Activated naive CD4-positive, alpha-beta T cell (primary cell): ENCODE results near the gene AHCY.
"Not testable (repeated sequence)": the region's sequence is repeated elsewhere in the genome, so short reads cannot be mapped to it uniquely, and the experiment has no call there.

Experiments used
- DNase-seq, 4 experiments: peaks; one replicate each; lab custom pipeline; 2025; lab: John Stamatoyannopoulos, UW

The AHCY gene

DNA sequence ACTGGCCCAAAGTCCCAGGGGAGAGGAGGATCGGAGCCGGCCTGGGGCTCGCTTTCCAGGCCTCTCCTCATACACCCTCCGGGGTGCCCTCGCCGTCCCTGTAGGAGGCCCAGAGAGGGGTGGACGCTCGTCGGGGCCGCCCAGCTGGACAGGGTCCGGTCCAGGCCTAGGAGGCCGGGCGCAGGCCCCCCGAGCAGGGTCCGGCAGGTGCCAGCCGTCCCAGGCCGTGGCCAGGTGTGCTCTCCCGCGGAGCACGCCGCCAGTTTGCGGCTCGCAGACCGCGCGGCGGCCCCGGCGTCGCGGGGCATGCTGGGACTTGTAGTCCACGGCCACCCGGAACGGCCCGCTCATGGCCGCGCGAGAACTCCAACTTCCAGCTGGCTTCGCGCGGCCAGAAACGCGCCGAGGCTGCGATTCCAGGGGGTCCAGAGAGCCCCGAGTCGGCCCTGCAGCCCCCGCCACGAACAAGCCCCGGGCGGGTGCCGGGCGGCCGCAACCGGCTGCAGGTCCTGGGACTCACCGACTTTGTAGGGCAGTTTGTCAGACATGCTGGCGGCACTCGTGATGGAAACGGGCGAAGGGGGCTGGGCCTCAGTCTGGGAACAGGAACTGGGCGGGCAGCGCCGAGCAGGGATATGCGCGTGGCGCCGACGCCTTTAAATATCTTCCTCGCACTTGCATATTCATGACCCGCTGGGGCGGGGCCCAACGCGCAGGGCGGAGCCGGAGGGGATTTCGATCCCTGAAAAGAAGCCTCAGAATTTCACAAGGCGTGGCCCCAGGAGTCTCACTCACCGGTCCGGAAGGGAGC is at the start of gene AHCY:
Gene AHCY (minus strand): TSS at position 633 of the 811 bp plus-strand sequence. CDS start 85 bp downstream, at position 548.
- peak; percentile 76 to 87 (median 80) for DNase-seq

DNA sequence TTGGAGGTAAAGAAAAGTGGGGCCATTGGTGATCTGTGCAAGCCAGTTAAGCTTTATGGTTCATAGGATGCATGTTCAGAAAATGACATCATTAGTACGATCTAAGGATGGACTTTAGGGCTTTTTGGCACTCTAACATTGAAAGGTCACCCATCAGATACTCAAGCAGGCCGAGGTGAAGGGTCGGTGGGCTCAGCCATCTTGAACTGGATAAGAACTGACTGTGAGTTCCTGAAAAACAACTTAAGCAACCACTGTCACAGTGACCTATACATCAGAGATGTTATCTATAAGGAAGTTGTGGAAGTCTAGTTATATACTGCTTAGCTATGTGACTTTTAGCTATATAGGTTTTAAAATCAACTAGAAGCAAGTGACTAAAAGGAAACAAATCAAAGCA is 46.9 kb upstream of the AHCY start:
- DNase-seq = no peak

DNA sequence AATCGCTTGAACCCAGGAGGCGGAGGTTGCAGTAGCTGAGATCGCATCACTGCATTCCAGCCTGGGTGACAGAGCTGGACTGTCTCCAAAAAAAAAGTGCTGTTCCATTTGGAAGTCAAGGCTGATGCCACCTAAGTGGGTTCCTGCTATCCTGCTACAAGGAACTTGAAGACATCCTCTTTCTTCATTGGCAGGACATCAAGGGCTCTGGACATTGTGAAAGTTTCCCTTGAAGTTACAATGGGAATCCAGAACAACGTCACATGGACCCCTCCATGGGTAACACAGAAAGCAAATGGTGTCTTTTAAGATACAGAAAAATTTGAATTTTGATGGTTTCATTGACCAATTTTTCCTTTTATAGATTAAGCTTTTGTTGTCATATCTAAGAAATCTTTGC is 44.4 kb upstream of the AHCY start:
- DNase-seq = no peak

DNA sequence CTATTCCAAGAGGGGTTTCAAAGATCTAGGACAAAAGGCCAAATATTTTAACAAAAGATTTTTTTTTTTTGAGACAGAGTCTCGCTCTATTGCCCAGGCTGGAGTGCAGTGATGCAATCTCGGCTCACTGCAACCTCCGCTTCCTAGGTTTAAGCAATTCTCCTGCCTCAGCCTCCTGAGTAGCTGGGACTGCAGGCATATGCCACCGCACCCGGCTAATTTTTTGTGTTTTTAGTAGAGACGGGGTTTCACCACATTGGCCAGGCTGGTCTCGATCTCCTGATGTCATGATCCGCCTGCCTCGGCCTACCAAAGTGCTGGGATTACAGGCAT is 43.3 kb upstream of the AHCY start:
- DNase-seq = not testable (repeated sequence)

DNA sequence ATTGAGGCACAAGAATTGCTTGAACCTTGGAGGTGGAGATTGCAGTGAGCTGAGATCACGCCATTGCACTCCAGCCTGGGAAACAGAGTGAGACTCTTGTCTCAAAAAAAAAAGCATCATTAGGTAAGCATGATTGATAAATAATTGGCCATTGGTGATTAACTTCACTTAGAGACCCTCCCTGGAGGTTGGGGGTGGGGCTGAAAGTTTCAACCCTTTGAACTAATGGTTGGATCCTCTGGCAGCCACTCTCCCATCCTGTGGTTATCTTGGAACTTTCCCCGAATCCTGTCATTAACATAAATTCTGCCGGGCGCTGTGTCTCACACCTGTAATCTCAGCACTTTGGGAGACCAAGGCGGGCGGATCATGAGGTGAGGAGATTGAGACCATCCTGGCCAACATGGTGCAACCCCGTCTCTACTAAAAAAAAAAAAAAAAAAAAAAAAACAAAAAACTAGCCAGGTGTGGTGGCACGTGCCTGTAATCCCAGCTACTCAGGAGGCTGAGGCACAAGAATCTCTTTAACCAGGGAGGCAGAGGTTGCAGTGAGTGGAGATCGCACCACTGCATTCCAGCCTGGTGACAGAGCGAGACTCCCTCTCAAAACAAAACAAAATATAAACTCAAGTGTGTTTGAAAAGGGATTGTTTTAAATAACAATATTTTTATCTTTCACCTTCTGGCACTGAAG is 42.8 kb upstream of the AHCY start:
- DNase-seq = not testable (repeated sequence)

DNA sequence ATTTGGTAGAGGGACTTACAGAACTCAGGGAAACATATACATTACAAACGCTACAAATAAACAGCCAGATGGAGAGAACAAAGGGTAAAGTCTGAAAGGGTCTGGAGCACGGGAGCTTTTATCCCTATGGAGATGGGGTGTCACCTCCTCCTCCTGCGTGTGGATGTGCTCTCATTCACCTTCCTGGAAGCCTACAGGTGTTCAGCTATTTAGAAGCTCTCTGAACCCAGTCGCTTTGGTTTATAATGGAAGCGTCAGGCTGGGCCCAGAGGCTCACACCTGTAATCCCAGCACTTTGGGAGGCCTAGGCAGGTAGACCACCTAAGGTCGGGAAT is 42.2 kb upstream of the AHCY start:
- no peak for DNase-seq

DNA sequence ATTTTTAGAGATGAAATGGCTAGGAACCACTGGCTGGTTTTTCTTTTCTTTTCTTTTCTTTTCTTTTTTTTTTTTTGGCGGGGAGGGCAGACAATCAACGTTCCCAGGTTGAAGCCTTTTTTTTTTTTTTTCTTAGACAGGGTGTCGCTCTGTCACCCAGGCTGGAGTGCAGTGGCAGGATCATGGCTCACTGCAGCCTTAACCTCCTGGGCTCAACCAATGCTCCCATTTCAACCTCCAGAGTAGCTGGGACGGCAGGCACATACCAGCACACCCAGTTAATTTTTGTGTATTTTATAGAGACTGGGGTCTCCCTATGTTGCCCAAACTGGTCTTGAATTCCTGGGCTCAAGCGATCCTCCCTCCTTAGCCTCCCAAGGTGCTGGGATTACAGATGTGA is 41.1 kb upstream of the AHCY start:
- no peak for DNase-seq

DNA sequence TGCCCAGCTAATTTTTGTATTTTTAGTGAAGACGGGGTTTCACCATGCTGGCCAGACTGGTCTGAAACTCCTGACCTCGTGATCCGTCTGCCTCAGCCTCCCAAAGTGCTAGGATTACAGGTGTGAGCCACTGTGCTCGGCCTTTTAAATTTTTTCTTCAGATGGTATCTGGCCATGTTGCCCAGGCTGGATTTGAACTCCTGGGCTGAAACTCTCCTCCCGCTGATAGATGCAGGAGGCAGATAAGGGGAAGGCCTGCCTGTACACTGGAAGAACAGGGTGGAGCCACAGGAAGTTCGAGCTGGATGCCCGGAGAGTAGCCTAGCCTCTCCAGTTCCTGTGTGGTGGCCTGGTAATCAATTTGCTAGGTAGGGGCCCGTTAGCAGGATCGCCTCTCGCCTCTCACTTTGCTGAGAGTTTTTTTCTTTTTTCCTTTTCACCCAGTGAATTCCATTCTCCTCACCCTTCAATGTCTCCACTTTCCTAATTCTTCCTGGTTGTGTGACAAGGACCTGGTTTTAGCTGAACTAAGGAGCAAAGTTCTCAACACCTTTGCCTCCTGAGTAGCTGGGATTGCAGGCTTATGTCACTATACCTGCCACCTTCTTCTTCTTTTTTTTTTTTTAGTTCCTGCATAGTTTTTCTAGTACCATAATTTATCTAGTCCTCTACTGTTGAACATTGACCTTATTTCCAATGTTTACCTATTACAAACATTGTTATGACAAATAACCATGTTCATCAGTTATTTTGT is 40.5 kb upstream of the AHCY start:
- no peak for DNase-seq

DNA sequence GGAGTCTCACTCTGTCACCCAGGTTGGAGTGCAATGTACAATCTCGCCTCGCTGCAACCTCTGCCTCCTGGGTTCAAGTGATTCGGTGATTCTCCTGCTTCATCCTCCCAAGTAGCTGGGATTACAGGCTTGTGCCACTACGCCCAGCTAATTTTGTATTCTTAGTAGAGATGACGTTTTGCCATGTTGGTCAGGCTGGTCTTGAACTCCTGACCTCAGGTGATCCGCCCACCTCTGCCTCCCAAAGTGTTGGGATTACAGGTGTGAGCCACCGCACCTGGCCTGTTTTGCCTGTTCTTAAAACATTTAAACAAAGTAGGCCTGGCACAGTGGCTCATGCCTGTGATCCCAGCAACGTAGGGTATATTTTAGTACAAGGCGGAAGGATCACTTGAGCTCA is 38.0 kb upstream of the AHCY start:
- not testable (repeated sequence) for DNase-seq

DNA sequence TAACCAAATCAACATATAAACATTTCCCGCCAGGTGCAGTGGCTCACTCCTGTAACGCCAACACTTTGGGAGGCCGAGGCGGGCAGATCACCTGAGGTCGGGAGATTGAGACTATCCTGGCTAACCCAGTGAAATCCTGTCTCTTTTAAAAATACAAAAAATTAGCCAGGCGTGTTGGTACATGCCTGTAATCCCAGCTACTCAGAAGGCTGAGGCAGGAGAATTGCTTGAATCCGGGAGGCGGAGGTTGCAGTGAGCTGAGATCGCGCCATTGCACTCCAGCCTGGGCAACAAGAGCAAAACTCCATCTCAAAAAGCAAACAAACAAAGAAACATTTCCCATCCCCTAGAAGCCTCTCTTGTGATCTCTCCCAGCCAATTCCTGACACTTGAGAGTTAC is 37.6 kb upstream of the AHCY start:
- DNase-seq = not testable (repeated sequence)

DNA sequence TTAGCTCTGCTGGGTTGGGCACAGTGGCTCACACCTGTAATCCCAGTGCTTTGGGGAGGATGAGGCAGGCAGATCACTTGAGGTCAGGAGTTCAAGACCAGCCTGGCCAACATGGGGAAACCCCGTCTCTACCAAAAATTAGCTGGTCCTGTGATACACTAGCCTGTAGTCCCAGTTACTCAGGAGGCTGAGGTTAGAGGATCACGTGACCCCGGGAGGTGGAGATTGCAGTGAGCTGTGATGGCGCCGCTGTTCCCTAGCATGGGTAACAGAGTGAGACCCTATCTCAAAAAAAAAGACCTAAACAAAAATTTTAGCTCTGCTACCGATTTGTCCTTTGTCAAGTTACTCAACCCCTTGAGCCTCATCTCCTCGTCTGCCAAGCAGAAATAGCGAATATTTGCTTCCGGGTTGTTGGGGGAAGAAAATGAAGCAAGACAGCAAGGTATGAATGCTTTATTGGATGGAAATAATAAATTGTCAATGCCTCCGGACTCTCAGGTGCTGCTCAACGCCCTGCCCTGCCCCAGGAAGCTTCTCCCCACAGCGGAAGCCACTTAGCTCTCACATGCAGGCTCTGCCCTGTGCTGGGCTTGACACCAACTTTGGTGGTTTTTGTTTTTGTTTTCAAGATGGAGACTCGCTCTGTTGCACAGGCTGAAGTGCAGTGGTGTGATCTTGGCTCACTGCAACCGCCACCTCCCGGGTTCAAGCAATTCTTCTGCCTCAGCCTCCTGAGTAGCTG is 35.0 kb upstream of the AHCY start:
- no peak for DNase-seq

DNA sequence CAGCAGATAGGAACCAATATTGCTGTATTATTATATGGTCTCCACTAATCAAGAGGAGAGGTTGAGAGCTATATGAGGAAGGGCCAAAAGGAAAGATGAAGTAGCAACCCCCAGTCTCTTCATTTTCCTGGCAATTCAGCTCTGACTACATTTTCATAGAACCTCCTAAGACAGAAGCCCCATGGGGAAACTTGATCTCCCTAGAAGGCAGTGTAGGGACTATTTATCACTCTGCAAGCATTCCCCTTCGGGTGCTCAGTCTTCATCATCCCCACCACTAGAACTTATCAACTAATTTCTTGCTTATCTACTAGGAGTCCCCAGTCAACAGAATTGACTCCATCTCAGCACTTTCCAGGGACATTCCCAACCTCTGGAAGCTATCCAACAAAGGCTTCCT is 34.4 kb upstream of the AHCY start:
- DNase-seq = no peak

DNA sequence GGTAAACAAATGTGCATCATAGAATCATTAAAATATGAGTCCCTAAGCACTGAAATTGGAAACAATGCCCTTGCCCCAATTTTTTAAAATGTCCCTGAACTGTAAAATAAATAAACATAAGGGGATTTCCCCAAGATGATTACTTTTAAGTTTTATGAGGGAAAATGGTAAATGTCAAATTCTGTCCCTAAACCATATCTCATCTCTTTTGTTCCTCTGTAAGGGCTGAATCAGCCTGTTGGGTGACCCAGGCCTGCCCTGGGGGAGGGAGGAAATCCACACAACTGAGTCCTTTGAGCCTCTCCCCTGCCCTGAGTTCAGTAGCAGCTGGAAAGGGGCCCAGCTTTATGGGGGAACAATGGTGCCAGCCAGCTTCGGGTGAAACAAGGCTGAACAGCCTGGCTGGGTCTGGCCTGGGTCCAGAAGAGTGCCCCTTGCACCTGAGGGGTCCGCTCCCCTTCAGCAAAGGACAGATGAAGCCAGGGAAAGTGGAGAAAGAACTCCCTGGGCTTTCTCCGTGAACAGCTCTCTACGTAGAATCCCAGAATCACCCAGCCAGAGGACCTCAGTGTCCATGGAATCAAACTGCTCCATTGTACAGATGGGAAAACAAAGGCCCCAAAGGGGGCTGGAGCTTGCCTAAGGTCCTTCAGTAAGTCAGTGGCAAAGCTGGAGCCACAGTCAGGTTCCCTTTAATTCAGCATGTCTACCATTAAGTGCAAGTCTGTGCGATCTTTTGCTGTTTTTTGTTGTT is 31.7 kb upstream of the AHCY start:
- no peak for DNase-seq

DNA sequence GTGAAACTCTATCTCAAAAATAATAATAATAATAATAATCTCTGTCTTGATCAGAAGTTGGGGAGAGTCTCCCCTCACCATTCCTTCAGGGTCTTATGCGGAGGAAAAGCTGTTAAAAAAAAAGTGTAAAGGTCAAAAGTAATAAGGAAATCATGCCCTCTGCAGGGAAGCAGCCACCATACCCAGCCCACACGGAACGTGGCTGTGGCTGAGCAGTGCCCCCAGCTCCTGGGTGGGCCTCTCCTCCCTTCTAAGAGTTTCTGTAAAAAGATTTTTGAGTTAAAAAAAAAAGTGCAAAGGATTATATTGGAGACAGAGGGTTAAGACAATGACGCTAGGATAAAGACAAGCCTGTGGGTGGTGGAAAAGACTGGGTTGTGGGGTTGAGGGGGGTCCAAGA is 30.6 kb upstream of the AHCY start:
- DNase-seq = no peak

DNA sequence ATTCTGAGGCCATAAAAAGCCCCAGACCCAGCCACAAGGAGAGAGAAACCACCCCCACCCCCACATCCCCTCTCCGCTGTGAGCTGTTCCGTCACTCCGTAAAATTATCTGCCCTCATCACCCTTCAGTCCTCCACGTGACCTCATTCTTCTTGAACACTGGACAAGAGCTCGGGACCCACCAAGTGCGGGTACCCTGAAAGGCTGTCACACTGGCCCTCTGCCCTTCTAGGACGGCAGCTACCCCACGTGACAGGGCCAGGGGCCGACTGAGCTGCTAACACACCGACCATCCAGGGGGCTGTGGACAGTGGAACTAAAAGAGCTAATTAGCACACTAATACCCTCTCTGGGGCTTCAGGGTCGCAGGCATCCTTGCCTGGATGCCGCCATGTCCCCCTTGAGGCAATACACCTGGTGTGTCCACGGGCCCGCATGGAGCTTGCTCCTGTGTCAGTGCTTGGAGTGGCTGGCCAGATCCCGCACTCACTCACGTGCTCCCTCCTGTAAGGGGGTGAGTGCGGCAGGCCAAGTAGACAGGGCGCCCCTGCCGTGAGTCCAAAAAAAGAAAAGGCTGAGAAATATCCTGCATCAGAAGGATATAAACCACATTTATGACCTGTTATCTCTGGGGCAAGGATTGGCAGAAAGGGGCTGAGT is 29.2 kb upstream of the AHCY start:
- no peak for DNase-seq

DNA sequence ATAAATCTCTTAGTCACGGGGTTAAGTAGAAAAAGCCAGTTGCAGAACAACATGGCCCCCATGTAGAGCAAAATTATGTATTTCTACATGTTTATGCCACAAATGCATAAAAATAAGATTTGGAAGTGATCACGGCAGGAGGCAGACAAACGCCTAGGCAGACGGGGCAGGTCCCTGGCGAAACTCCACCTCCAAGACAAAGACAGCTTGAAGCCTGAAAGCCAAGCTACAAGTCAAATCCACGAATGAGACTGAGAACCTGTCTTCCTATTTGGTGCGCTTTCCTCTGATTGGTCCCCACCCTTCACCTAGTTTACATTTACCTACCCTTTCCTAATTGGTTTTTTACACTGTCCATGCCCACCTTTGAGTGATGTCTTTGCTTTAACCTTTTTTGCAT is 28.7 kb upstream of the AHCY start:
- no peak for DNase-seq

DNA sequence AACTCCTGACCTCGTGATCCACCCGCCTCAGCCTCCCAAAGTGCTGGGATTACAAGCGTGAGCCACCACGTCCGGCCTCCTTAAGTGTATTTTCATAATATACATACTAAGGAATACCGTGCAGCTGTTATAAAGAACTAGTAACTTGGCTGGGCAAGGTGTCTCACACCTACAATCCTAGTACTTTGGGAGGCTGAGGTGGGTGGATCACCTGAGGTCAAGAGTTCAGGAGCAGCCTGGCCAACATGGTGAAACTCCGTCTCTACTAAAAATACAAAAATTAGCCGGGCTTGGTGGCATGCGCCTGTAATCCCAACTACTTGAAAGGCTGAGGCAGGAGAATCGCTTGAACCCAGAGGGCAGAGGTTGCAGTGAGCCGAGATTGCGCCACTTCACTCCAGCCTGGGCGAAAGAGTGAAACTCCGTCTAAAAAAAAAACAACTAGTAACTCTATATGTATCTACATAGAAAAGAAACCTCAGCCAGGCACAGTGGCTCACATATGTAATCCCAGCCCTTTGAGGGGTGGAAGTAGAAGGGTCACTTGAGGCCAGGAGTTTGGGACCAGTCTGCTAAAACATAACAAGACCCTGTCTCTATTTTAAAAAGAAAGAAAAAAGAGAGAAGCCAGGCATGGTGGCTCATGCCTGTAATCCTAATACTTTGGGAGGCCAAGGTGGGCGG is 27.8 kb upstream of the AHCY start:
- DNase-seq = not testable (repeated sequence)

DNA sequence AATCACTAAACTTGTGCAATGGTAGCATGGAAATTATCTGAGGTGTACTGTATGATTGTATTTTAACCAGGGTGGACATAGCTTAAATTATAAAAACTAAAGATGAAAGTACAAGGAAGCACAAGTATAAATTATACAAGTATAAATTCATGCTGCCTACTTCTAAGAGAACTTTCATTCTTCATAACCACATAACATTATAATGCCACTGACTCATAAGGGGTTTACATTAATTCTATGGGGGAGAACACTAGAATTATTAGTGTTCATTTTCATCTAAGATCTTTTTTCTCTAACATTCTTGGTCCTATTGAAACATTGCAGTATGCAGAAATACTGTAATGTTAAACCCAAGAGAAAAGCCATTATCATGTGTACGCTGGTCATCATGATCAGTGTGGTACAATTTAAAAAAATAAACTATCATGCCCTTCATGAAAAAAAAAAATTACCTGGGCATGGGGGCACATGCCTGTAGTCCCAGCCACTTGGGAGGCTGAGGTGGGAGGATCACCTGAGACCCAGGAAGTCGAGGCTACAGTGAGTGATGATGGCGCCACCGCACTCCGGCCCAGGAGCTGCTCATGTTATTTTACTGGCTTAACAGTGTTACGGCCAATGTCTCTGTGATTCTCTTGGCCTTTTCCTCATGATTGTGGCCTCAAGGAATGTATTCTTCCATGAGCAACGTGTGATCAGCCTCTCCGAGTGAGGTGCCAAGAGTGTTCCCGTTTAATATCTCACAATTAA is 25.9 kb upstream of the AHCY start:
- no peak for DNase-seq

DNA sequence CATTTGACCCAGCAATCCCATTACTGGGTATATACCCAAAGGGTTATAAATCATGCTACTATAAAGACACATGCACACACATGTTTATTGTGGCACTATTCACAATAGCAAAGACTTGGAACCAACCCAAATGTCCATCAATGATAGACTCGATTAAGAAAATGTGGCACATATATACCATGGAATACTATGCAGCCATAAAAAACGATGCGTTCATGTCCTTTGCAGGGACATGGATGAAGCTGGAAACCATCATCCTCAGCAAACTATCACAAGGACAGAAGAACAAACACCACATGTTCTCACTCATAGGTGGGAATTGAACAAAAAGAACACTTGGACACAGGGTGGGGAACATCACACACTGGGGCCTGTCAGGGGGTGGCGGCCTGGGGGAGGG is 25.1 kb upstream of the AHCY start:
- DNase-seq = not testable (repeated sequence)

DNA sequence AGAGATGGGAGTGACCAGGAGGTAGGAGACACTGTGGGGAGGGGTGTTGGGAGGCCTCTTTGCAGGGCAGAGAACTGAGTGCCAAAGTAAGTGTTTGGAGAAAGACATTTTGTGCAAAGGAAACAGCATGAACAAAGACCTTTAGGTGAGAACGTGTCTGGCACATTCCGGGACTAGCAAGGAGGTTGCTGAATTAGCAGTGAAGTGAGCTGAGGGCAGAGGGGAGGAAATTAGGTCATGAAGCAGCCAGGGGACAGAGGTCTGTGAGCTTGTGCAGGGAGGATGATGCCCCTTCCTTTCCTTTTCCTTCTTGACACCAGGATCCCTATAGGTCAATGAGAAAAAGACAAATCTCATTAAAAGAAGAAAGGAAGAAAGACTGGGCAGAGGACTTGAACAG is 21.4 kb upstream of the AHCY start:
- DNase-seq = no peak
